IPS-20b (cell line): ENCODE data around the gene PTH1R.

Experiments used
- H3K27ac ChIP-seq: one replicate; pipeline ENCODE4 v1.5.1; 2013; ENCODE audit warnings: low read length
- H3K27me3 ChIP-seq: 2 replicates; pipeline ENCODE4 v1.6.1; 2013; ENCODE audit warnings: mild to moderate bottlenecking, low read length, inconsistent platforms; ENCODE audit not compliant: insufficient read depth
- H3K36me3 ChIP-seq: 2 replicates; pipeline ENCODE4 v1.6.1; 2013; ENCODE audit warnings: low read depth, mild to moderate bottlenecking, inconsistent platforms, low read length, moderate library complexity; ENCODE audit not compliant: insufficient read depth
- H3K4me1 ChIP-seq: 2 replicates; pipeline ENCODE4 v1.6.1; 2013; ENCODE audit warnings: mild to moderate bottlenecking, control low read depth, inconsistent platforms, low read length, moderate library complexity; ENCODE audit not compliant: insufficient read depth
- H3K4me3 ChIP-seq: 2 replicates; pipeline ENCODE4 v1.5.1; 2013; ENCODE audit warnings: mild to moderate bottlenecking, low read length, inconsistent platforms
- H3K9ac ChIP-seq: 2 replicates; pipeline ENCODE4 v1.6.1; 2013; ENCODE audit warnings: low read depth, mild to moderate bottlenecking, inconsistent platforms, low read length, moderate library complexity
- H3K9me3 ChIP-seq: 2 replicates; pipeline ENCODE4 v1.6.1; 2013; ENCODE audit warnings: mild to moderate bottlenecking, low read depth, low read length, inconsistent platforms; ENCODE audit not compliant: insufficient read depth

PTH1R gene

GRCh38 chr3:46888705-46889104 is 11.2 kb downstream of the PTH1R start:
- peaks cover 96% of the 10 kb centered on the region for H3K27me3 ChIP-seq

DNA sequence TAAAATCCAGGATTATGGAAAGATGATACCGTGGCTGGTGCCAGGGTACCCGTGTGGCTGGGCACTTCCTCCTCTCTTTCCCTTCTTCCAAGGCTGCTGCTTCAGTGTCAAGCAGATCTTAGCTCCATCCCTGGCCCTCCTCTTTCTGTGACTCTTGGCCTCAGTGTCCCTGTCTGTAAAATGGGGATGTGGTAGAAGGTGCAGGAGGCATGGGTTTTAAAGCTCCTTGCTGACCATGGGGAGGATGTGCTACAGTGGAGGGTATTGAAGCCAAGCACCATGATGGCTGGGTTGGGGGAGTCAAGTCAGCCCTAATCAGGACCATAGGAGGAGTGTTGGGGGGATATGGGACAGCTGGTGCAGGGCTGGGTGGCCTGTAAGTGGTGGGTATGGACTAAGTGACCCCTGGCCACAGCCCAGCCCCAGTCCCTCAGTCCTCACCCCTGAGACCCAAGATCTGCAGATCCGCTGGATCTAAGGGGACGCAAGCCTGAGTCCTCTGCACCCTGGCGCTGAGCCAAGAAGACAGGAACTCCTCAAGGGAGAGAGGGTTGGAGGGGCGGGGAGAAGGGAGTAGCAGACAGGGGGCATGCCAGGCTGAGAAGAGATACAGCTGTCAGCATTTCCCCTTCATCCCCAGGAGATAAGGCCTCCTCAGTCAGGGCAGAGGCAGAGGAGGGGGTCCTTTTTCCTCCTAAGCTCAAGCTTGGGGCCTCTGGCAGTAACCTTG is 12.0 kb downstream of the PTH1R start:
- Histone ChIP-seq H3K9me3 (no peaks in the 10 kb centered on the region), H3K9ac (no peak overlapping the region), H3K4me1 (peaks cover 13% of the 10 kb centered on the region; the same call in 1 of the 2 replicates), H3K36me3 (no peaks in the 10 kb centered on the region), H3K27me3 (peaks cover 94% of the 10 kb centered on the region), H3K4me3 (no peak overlapping the region), H3K27ac (no peak overlapping the region)

More at GRCh38 chr3:46888705-46889104, 11.2 kb downstream of the PTH1R start:
- H3K9me3 ChIP-seq: no peaks in the 10 kb centered on the region
- peaks cover 13% of the 10 kb centered on the region; the same call in 1 of the 2 replicates for H3K4me1 ChIP-seq
- no peaks in the 10 kb centered on the region for H3K36me3 ChIP-seq
- H3K9ac ChIP-seq: no peak overlapping the region
- H3K4me3 ChIP-seq: no peak overlapping the region
- H3K27ac ChIP-seq: no peak overlapping the region

- no peak overlapping the region for H3K4me3 ChIP-seq
- H3K9ac ChIP-seq: no peak overlapping the region
- peaks cover 89% of the 10 kb centered on the region for H3K27me3 ChIP-seq
- H3K36me3 ChIP-seq: no peaks in the 10 kb centered on the region
- H3K27ac ChIP-seq: no peak overlapping the region
- H3K4me1 ChIP-seq: peaks cover 13% of the 10 kb centered on the region; the same call in 1 of the 2 replicates
- H3K9me3 ChIP-seq: no peaks in the 10 kb centered on the region
Measured at GRCh38 chr3:46890132-46890531, 12.6 kb downstream of the PTH1R start.

- Histone ChIP-seq H3K9me3 (no peaks in the 10 kb centered on the region), H3K4me1 (peaks cover 13% of the 10 kb centered on the region; the same call in 1 of the 2 replicates), H3K4me3 (no peak overlapping the region), H3K36me3 (no peaks in the 10 kb centered on the region), H3K9ac (no peak overlapping the region), H3K27ac (no peak overlapping the region), H3K27me3 (peaks cover 79% of the 10 kb centered on the region)
Measured at GRCh38 chr3:46891132-46891531, 13.6 kb downstream of the PTH1R start.

- Histone ChIP-seq H3K4me3 (peak overlapping the region; percentile 71), H3K9me3 (no peaks in the 10 kb centered on the region), H3K36me3 (no peaks in the 10 kb centered on the region), H3K27me3 (peaks cover 65% of the 10 kb centered on the region), H3K27ac (no peak overlapping the region), H3K9ac (no peak overlapping the region), H3K4me1 (peaks cover 12% of the 10 kb centered on the region; the same call in 1 of the 2 replicates)
Measured at GRCh38 chr3:46892285-46893145, 15.0 kb downstream of the PTH1R start.

- Histone ChIP-seq H3K9me3 (no peaks in the 10 kb centered on the region), H3K4me1 (peaks cover 6% of the 10 kb centered on the region; the same call in 1 of the 2 replicates), H3K36me3 (no peaks in the 10 kb centered on the region), H3K9ac (no peak overlapping the region), H3K27me3 (peaks cover 60% of the 10 kb centered on the region), H3K4me3 (peak overlapping the region; percentile 71; the same call in 1 of the 2 replicates), H3K27ac (no peak overlapping the region)
Measured at GRCh38 chr3:46893146-46893748, 15.7 kb downstream of the PTH1R start.

DNA sequence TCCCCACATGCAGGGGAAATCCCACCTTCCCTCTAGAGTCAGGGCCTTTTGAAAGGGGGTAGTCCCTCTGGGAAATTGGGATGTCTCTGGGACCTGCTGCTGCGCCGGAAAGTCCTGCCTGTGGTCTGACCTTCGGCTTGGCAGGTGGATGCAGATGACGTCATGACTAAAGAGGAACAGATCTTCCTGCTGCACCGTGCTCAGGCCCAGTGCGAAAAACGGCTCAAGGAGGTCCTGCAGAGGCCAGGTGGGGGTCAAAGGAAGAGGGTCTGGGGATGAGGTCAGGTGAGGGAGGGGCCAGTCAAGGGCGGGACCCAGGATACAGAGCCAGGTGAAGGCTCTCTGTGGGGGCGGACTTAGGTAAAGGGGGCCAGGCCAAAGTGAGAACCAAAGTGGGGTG is 16.2 kb downstream of the PTH1R start:
- Histone ChIP-seq H3K4me1 (peaks cover 2% of the 10 kb centered on the region; the same call in 1 of the 2 replicates), H3K9ac (no peak overlapping the region), H3K27ac (no peak overlapping the region), H3K36me3 (no peaks in the 10 kb centered on the region), H3K9me3 (no peaks in the 10 kb centered on the region), H3K4me3 (no peak overlapping the region), H3K27me3 (peaks cover 55% of the 10 kb centered on the region)

DNA sequence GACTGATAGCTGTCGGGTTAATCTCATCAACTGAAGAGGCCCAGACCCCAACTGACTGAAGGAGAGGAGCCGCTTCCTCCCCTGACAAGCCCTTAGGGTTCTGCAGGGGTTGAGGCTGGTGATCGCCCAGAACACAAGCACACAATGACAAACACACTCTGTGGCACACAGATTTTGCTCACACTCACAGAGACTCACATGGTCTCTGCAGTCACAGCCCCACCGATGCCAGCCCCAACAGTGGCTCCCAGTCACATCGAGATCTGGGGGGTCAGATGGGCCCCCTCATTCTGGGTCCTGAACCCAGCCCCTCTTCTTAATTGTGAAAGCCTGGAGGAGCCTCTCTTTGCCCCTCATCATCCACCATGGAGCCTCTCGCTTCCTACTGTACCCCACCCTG is 16.7 kb downstream of the PTH1R start:
- Histone ChIP-seq H3K27ac (no peak overlapping the region), H3K4me3 (no peak overlapping the region), H3K27me3 (peaks cover 50% of the 10 kb centered on the region)

GRCh38 chr3:46895204-46895660 is 17.7 kb downstream of the PTH1R start:
- H3K4me3 ChIP-seq: no peak overlapping the region
- H3K9me3 ChIP-seq: no peaks in the 10 kb centered on the region
- H3K36me3 ChIP-seq: no peaks in the 10 kb centered on the region
- no peak overlapping the region for H3K27ac ChIP-seq
- H3K27me3 ChIP-seq: peaks cover 40% of the 10 kb centered on the region
- peaks cover 2% of the 10 kb centered on the region; the same call in 1 of the 2 replicates for H3K4me1 ChIP-seq
- no peak overlapping the region for H3K9ac ChIP-seq

More for the DNA sequence above, 16.7 kb downstream of the PTH1R start:
- Histone ChIP-seq H3K36me3 (no peaks in the 10 kb centered on the region), H3K9me3 (no peaks in the 10 kb centered on the region), H3K9ac (no peak overlapping the region), H3K4me1 (peaks cover 2% of the 10 kb centered on the region; the same call in 1 of the 2 replicates)

GRCh38 chr3:46895761-46896160 is 18.2 kb downstream of the PTH1R start:
- H3K27me3 ChIP-seq: peaks cover 35% of the 10 kb centered on the region
- H3K4me3 ChIP-seq: no peak overlapping the region

GRCh38 chr3:46896386-46896785 is 18.9 kb downstream of the PTH1R start:
- Histone ChIP-seq H3K27ac (no peak overlapping the region), H3K9me3 (no peaks in the 10 kb centered on the region), H3K36me3 (no peaks in the 10 kb centered on the region), H3K9ac (no peak overlapping the region), H3K27me3 (peaks cover 29% of the 10 kb centered on the region), H3K4me3 (no peak overlapping the region), H3K4me1 (peaks cover 2% of the 10 kb centered on the region; the same call in 1 of the 2 replicates)

More at GRCh38 chr3:46895761-46896160, 18.2 kb downstream of the PTH1R start:
- H3K27ac ChIP-seq: no peak overlapping the region
- H3K9ac ChIP-seq: no peak overlapping the region
- no peaks in the 10 kb centered on the region for H3K9me3 ChIP-seq
- H3K4me1 ChIP-seq: peaks cover 2% of the 10 kb centered on the region; the same call in 1 of the 2 replicates
- no peaks in the 10 kb centered on the region for H3K36me3 ChIP-seq
